ENCODE measurements around the gene ZSCAN22. TPM values are rescaled to one million over a fixed set of nuclear protein-coding genes. Genes with fewer than 3 reads are reported as not detected.
"Not testable (repeated sequence)": the region's sequence is repeated elsewhere in the genome, so short reads cannot be mapped to it uniquely, and the experiment has no call there.

The ZSCAN22 gene
- total and polyA plus RNA-seq, 2 donors, result 1.2 TPM

- Histone ChIP-seq H3K4me1 (ENCODE audit: control insufficient read depth in 2 of 2, insufficient read depth in 2 of 2, low read length in 2 of 2) (peaks cover under 1% of the 10 kb centered on the region in 2 donors), H3K27me3 (ENCODE audit: control insufficient read depth in 2 of 2, insufficient read depth in 1 of 2, low read length in 1 of 2) (no peaks in the 10 kb centered on the region), H3K4me3 (ENCODE audit: low read length in 2 of 2) (no peak overlapping the region), H3K9me3 (ENCODE audit: control insufficient read depth in 2 of 2, insufficient read depth in 1 of 2, low read length in 1 of 2) (no peaks in the 10 kb centered on the region), H3K36me3 (ENCODE audit: control insufficient read depth in 2 of 2, insufficient read depth in 2 of 2, low read length in 1 of 2) (no peaks in the 10 kb centered on the region), H3K27ac (ENCODE audit: low read depth in 1 of 2, low read length in 1 of 2) (no peak overlapping the region)
- WGBS, result 96% methylated on average over 4 of the region's 4 CpGs
- no peak for DNase-seq (ENCODE audit: low read depth in 6 of 9, low spot score in 9 of 9)
These were observed 47.4 kb downstream of the ZSCAN22 start for GRCh38 chr19:58374200-58374599.

GRCh38 chr19:58376724-58377123 is 49.9 kb downstream of the ZSCAN22 start:
- H3K36me3 ChIP-seq (ENCODE audit: control insufficient read depth in 2 of 2, insufficient read depth in 2 of 2, low read length in 1 of 2); H3K4me3 ChIP-seq (ENCODE audit: low read length in 2 of 2): not testable (repeated sequence)
- WGBS, result 97% methylated on average over 7 of the region's 7 CpGs

GRCh38 chr19:58379246-58379645 is 52.5 kb downstream of the ZSCAN22 start:
- 98% methylated on average over 6 of the region's 6 CpGs for WGBS
- no peak for DNase-seq (ENCODE audit: low read depth in 6 of 9, low spot score in 9 of 9)
- Histone ChIP-seq H3K4me3 (ENCODE audit: low read length in 2 of 2) (no peak overlapping the region), H3K4me1 (ENCODE audit: control insufficient read depth in 2 of 2, insufficient read depth in 2 of 2, low read length in 2 of 2) (peaks cover 19 to 26% of the 10 kb centered on the region in 2 donors), H3K27ac (ENCODE audit: low read depth in 1 of 2, low read length in 1 of 2) (no peak overlapping the region), H3K9me3 (ENCODE audit: control insufficient read depth in 2 of 2, insufficient read depth in 1 of 2, low read length in 1 of 2) (no peaks in the 10 kb centered on the region), H3K27me3 (ENCODE audit: control insufficient read depth in 2 of 2, insufficient read depth in 1 of 2, low read length in 1 of 2) (no peaks in the 10 kb centered on the region), H3K36me3 (ENCODE audit: control insufficient read depth in 2 of 2, insufficient read depth in 2 of 2, low read length in 1 of 2) (no peaks in the 10 kb centered on the region)

More at GRCh38 chr19:58376724-58377123, 49.9 kb downstream of the ZSCAN22 start:
- H3K27me3 ChIP-seq (ENCODE audit: control insufficient read depth in 2 of 2, insufficient read depth in 1 of 2, low read length in 1 of 2); DNase-seq (ENCODE audit: low read depth in 6 of 9, low spot score in 9 of 9); H3K27ac ChIP-seq (ENCODE audit: low read depth in 1 of 2, low read length in 1 of 2); H3K9me3 ChIP-seq (ENCODE audit: control insufficient read depth in 2 of 2, insufficient read depth in 1 of 2, low read length in 1 of 2): not testable (repeated sequence)
- peaks cover 13 to 19% of the 10 kb centered on the region in 2 donors for H3K4me1 ChIP-seq (ENCODE audit: control insufficient read depth in 2 of 2, insufficient read depth in 2 of 2, low read length in 2 of 2)

GRCh38 chr19:58380037-58380661 is 53.4 kb downstream of the ZSCAN22 start:
- 12% methylated on average over 24 of the region's 24 CpGs for WGBS

GRCh38 chr19:58380662-58381459 is 54.1 kb downstream of the ZSCAN22 start, which contains the start of gene ZNF837:
ZNF837 (minus strand) TSS chr19:58381030; CDS start chr19:58369332, 11,698 bp downstream.
- DNase-seq (ENCODE audit: low read depth in 6 of 9, low spot score in 9 of 9), result peak; percentile 96 to 100 (median 99)
- Histone ChIP-seq H3K9me3 (ENCODE audit: control insufficient read depth in 2 of 2, insufficient read depth in 1 of 2, low read length in 1 of 2) (no peaks in the 10 kb centered on the region), H3K4me3 (ENCODE audit: low read length in 2 of 2) (peak within 1 kb of the TSS; percentile 77), H3K36me3 (ENCODE audit: control insufficient read depth in 2 of 2, insufficient read depth in 2 of 2, low read length in 1 of 2) (no peaks in the 10 kb centered on the region), H3K27ac (ENCODE audit: low read depth in 1 of 2, low read length in 1 of 2) (peak within 1 kb of the TSS; percentile 93 to 95), H3K27me3 (ENCODE audit: control insufficient read depth in 2 of 2, insufficient read depth in 1 of 2, low read length in 1 of 2) (no peaks in the 10 kb centered on the region), H3K4me1 (ENCODE audit: control insufficient read depth in 2 of 2, insufficient read depth in 2 of 2, low read length in 2 of 2) (peaks cover 19 to 33% of the 10 kb centered on the region in 2 donors)
- WGBS, result under 1% methylated on average over 83 of the region's 83 CpGs

More at GRCh38 chr19:58380037-58380661, 53.4 kb downstream of the ZSCAN22 start:
- H3K4me1 ChIP-seq (ENCODE audit: control insufficient read depth in 2 of 2, insufficient read depth in 2 of 2, low read length in 2 of 2), result peaks cover 19 to 26% of the 10 kb centered on the region in 2 donors
- no peaks in the 10 kb centered on the region for H3K9me3 ChIP-seq (ENCODE audit: control insufficient read depth in 2 of 2, insufficient read depth in 1 of 2, low read length in 1 of 2)
- no peaks in the 10 kb centered on the region for H3K27me3 ChIP-seq (ENCODE audit: control insufficient read depth in 2 of 2, insufficient read depth in 1 of 2, low read length in 1 of 2)
- no peaks in the 10 kb centered on the region for H3K36me3 ChIP-seq (ENCODE audit: control insufficient read depth in 2 of 2, insufficient read depth in 2 of 2, low read length in 1 of 2)
- H3K27ac ChIP-seq (ENCODE audit: low read depth in 1 of 2, low read length in 1 of 2), result peak overlapping the region; percentile 93 to 95
- peak overlapping the region; percentile 77 for H3K4me3 ChIP-seq (ENCODE audit: low read length in 2 of 2)
- no peak for DNase-seq (ENCODE audit: low read depth in 6 of 9, low spot score in 9 of 9)

GRCh38 chr19:58381460-58382212 is 54.8 kb downstream of the ZSCAN22 start:
- H3K36me3 ChIP-seq (ENCODE audit: control insufficient read depth in 2 of 2, insufficient read depth in 2 of 2, low read length in 1 of 2), result no peaks in the 10 kb centered on the region
- peak overlapping the region; percentile 77 for H3K4me3 ChIP-seq (ENCODE audit: low read length in 2 of 2)
- DNase-seq (ENCODE audit: low read depth in 6 of 9, low spot score in 9 of 9), result no peak
- WGBS, result 34% methylated on average over 26 of the region's 26 CpGs
- H3K4me1 ChIP-seq (ENCODE audit: control insufficient read depth in 2 of 2, insufficient read depth in 2 of 2, low read length in 2 of 2), result peaks cover 26 to 38% of the 10 kb centered on the region in 2 donors
- no peaks in the 10 kb centered on the region for H3K9me3 ChIP-seq (ENCODE audit: control insufficient read depth in 2 of 2, insufficient read depth in 1 of 2, low read length in 1 of 2)
- peak overlapping the region; percentile 92 to 95 for H3K27ac ChIP-seq (ENCODE audit: low read depth in 1 of 2, low read length in 1 of 2)
- H3K27me3 ChIP-seq (ENCODE audit: control insufficient read depth in 2 of 2, insufficient read depth in 1 of 2, low read length in 1 of 2), result no peaks in the 10 kb centered on the region

GRCh38 chr19:58382997-58383603 is 56.3 kb downstream of the ZSCAN22 start:
- no peaks in the 10 kb centered on the region for H3K9me3 ChIP-seq (ENCODE audit: control insufficient read depth in 2 of 2, insufficient read depth in 1 of 2, low read length in 1 of 2)
- 97% methylated on average over 6 of the region's 6 CpGs for WGBS
- no peak for DNase-seq (ENCODE audit: low read depth in 6 of 9, low spot score in 9 of 9)
- H3K27me3 ChIP-seq (ENCODE audit: control insufficient read depth in 2 of 2, insufficient read depth in 1 of 2, low read length in 1 of 2), result no peaks in the 10 kb centered on the region
- peaks cover 0 to 2% of the 10 kb centered on the region in 2 donors for H3K36me3 ChIP-seq (ENCODE audit: control insufficient read depth in 2 of 2, insufficient read depth in 2 of 2, low read length in 1 of 2)
- H3K27ac ChIP-seq (ENCODE audit: low read depth in 1 of 2, low read length in 1 of 2), result no peak overlapping the region
- no peak overlapping the region for H3K4me3 ChIP-seq (ENCODE audit: low read length in 2 of 2)
- H3K4me1 ChIP-seq (ENCODE audit: control insufficient read depth in 2 of 2, insufficient read depth in 2 of 2, low read length in 2 of 2), result peaks cover 33 to 47% of the 10 kb centered on the region in 2 donors

- peak overlapping the region; percentile 13 to 94 for H3K27ac ChIP-seq (ENCODE audit: low read depth in 1 of 2, low read length in 1 of 2)
- peaks cover 27 to 37% of the 10 kb centered on the region in 2 donors for H3K4me1 ChIP-seq (ENCODE audit: control insufficient read depth in 2 of 2, insufficient read depth in 2 of 2, low read length in 2 of 2)
- H3K4me3 ChIP-seq (ENCODE audit: low read length in 2 of 2), result peak overlapping the region in 1 of 2 donors; percentile 92
- peaks cover 3 to 14% of the 10 kb centered on the region in 2 donors for H3K36me3 ChIP-seq (ENCODE audit: control insufficient read depth in 2 of 2, insufficient read depth in 2 of 2, low read length in 1 of 2)
- H3K27me3 ChIP-seq (ENCODE audit: control insufficient read depth in 2 of 2, insufficient read depth in 1 of 2, low read length in 1 of 2), result no peaks in the 10 kb centered on the region
- 94% methylated on average over 9 of the region's 9 CpGs for WGBS
- no peaks in the 10 kb centered on the region for H3K9me3 ChIP-seq (ENCODE audit: control insufficient read depth in 2 of 2, insufficient read depth in 1 of 2, low read length in 1 of 2)
- DNase-seq (ENCODE audit: low read depth in 6 of 9, low spot score in 9 of 9), result no peak
These were observed 58.6 kb downstream of the ZSCAN22 start for GRCh38 chr19:58385313-58385890.
